ACHN (cell line): ENCODE measurements around the gene RIPK4.

Source experiments
- DNase-seq: peaks from one replicate; pipeline ENCODE4 v3.0.0-alpha.2; 2015
- in situ Hi-C: cut with HindIII; loops from 2 replicates; pipeline ENCODE4 v1.10.0; 2017; ENCODE audit warnings: low sequenced_read_pairs, low pct_ligation_motif_present, low pct_unique_long_range_greater_than_20kb

Gene RIPK4

DNA sequence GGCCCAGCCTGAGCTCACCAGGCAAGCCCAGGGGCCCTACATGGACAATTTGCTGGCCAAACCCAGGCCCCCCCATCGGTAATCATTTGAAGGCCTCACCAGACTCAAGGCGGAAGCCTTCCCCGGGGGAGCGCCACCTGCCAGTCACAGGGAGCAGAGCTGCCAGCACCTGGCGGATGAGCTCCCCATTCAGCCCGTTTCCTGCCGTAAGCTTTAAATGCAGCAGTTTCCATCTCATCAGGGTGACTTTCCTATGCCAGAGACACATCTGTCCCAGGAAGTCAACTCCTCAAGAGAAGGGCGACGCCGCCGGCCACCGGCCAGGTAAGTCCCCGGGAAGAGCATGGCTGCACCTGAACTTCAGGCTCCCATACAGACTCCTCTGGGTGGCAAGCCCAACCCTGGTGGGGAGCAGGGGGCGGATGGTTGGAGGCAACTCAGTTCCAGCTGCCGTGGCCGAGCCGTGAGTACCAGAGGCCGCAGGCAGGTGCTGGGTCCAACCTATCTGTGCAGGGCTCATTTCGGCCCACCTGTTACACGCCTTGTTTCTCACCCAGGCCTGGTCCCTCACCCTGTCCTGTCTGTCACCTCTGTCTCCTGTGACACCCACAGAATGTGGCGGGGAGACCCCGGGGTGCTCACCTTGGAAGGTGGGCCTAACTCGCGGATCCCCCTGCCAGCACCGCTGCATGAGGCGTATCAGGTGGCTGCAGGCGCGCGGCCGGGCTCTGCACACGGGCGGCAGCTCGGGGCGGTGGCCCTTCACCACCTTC lies 20.7 kb downstream of the RIPK4 start:
- in situ Hi-C loops = no loop called here
- no peak for DNase-seq

DNA sequence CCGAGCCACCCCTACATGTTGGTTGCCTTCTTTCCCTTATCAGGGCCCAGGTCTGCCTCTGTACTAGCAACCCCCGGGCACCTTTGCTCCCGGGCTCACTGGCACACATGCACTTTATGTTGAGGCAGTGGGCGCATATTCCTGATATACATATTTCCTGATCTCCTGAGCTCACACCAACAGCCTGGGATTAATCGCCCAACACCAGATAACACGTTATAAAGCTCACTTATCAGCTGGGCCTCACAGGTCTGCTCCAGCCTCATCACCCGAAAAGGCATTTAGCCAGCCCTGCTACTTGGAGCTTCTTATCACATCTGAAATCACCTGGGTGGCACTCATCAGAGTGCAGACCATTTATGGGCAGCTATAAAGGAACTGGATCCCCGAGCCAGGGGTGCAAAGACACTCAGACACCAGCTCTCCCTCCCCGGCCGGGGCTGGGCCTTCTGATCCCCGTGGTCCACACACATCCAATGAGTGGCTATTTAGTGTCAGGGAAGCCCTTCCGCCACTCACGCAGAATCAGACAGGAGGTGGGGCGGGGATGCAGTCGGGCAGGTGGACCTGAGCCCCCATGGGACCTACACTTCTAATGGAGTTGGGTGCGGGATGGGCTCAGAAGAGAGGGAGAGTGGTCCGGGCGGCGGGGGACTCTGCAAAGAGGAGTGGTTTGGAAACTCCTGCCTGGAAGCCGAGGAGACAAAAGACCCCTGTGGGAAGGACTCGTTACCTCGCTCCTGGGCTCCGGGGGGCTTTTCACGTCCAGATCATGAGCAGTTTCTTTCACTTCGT lies 21.6 kb downstream of the RIPK4 start:
- DNase-seq = no peak
- in situ Hi-C loops = no loop called here

DNA sequence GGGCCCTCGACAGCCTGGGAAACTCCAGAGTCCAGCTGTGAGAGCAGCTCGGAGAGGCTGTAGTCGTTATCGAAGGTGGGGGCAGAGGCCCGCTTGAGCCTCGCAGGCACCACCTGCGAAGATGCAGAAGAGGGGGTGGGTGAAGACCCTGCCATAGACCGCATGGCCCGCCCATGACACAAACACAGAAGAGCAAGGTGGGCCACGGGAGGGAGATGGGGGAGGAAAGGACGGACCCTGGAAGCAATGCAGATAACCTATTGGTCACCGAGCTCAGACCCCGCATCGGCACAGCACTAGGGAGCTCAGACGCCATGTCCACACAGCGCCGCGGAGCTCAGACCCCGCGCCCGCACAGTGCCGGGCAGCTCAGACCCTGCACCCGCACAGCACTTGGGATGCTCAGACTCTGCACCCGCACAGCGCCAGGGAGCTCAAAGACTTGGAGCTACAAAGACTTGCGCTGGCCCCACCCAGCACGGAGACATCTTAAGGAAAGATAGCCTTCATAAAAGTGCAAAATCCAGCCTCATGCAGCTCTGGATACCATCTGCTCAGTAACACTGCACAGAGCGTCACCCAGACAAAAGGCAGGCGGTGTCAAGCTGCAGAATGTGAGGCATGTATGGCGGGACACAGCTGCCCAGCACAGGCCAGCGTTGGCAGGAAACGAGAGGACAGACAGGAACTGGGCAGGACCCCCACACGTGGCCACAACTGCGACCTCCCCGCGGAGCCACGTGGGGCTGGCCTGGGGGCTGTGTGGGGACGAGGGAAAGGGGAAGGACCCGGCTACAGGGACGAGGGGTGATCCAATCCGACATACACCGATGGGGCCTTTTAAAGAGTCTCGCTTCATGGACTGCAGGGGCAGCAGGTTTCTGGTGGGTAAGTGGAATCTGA lies 22.6 kb downstream of the RIPK4 start:
- DNase-seq = no peak
- in situ Hi-C loops = no loop called here

DNA sequence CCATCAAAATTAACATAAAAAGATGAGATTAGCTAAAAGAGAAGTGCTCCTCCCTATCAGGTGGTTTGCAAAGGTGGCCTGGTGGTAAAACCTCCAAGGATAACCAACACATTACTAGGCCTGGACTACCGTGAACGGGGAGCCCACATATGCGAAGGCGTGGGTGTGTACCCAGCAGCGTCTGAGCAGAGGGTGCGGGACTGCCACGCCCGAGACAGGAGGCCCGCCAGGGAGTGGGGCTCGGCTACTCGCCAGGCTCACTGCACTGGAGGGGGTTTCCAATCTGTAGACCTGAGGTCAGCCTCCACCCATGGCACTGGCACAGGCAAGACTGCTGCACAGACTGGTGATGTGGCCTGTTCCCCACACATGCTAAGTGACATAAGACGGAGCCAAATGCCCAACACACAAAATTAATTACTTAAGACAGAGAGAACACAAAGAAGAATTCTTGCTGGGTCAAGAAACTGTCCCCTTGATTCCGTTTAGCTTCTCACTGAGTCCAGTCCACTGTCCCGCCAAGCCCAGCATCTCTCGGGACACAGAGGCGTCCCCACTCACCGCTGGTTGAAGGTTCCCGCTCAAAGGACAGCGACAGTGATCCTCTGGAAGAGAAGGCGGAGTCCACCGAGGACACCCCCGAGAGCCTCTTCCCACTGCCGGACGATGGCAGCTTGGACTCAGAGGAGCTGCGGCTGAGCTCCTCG lies 23.4 kb downstream of the RIPK4 start:
- DNase-seq = no peak
- in situ Hi-C loops = no loop called here

DNA sequence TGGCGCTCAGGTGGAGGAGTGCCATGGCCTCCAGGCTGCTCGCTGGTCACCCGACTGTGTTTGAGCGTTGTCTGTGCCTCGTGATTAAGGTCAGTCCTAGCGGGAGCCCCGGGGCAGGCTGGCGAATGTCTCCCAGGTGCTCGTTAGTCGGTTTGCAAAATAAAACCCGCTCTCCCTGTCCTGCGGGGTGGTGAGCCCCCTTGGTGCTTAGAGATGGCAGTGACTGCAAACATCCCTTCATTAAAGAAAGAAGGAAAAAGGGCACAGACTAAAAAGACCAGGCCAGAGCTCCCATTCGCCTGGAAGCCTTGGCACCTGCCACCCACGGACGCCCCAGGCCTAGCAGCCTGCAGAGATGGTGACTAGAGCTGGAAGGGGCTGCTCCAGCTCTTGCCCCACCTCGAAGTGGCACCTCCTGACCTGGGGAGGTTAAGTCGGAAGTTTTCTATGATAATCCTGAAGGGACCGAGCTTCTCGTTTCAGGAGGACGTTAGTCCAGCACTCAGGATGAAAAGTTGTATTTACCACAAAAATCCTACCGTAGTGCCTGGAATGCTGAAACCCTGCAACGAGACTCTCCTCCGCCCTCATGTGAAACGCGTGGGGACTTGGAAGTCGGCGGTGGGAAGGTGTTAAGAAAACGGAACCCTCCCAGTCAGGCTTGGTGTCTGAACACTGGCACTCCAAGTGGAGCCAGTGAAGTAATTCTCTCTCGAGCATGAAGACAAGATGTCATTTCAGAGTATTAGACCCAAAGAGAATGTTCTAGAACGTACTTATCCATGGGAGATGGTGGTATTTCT lies 24.6 kb downstream of the RIPK4 start:
- in situ Hi-C loops = no loop called here
- no peak for DNase-seq

DNA sequence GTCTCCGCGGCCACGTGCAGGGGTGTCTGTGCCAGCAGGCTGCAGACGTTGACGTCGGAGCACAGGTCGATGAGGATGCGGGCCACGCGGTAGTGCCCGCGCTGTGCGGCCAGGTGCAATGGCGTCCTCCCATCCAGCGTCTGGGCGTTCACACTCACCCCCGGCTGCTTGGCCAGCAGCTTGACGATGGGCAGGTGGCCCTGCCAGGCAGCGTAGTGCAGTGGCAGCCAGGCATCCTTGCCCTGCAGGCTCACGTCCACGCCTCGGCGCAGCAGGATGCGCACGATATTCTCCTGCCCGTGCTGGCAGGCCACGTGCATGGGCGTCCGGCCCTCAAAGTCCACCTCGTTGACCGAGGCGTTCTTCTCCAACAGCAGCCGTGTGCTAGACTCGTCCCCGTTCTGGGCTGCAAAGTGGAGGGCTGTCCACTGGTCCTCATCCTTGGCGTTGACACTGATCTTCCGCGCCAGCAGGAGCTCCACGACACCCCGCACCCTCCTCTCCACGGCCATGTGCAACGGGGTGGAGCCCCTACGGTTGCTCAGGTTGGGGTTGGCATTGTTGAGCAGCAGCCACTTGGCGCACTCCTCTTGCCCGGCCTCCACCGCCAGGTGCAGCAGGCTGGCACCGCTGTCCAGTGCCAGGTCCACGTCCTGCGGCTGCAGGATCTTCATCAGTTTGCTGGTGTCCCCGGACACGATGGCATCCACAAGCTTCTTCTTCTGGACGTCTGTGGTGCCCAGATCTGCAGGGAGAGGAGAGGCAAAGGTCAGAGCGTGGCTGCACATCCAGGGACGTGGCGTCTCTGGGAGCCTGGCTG lies 25.4 kb downstream of the RIPK4 start:
- in situ Hi-C loops = no loop called here
- DNase-seq = no peak

DNA sequence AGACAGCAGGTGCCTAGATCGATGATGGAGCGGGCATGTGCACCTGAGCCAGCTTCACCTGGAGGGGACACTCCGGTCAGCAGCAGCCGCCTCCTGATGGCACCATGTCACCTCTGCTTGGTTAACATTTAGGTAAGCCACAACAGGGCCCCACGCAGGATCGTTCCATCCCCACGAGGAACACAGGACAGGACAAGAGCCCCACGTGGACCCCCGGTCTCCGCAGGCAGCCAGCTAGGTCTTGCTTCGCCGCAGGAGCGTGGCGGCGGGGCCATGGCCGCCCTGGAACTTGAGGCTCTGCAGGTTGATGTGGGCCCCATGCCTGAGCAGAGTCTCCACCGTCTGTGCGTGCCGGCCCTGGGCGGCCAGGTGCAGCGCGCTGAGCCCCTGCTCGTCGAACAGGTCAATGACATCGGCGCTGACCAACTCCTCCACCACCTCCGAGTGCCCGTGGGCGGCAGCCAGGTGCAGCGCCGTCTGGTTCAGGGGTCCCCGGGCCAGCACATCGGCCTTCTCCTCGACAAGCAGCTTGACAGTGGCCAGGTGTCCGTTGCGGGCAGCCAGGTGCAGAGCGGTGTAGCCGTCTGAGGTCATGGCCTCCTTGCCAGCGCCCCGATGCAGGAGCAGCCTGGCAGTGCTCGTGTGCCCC lies 26.1 kb downstream of the RIPK4 start:
- DNase-seq = no peak
- in situ Hi-C loops = no loop called here

DNA sequence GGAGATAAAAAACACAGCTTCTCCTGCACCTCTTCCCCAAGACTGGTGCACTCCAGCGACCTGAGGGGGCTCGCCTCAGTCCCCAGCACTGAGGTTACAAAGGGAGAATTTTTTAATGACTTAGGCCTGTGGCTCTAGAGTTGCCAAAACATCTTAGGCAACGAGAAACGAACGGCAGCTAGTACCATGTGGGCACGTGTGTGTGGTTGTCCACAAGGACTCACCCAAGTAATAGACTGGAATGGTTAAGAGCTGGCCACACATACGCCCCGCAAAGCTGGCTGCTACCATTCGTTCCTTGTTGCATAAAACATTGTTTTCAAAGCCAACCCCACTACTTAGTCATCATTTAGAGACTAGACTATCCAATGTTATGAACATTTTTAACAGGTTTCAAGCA lies 26.9 kb downstream of the RIPK4 start:
- DNase-seq = no peak
- in situ Hi-C loops = no loop called here

DNA sequence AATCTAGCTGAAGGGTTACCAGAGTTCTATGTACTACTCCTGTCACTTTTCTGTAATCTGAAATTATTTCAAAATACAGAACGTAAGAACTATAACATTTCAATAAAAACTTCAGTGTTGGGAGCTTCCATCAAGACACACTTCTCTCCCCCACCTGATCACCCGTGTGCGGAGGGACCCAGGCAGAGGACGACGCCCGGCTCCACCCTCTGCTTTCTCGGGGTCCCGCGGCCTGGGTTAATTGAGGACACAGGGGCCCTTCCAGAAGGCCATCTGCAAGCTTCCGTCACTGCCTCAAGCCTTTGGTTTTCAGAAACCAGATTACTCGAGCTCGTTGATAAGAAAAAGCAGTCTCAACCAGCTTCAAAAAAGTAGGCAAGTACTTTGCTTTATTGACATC lies 27.8 kb downstream of the RIPK4 start:
- in situ Hi-C loops = no loop called here
- DNase-seq = no peak

DNA sequence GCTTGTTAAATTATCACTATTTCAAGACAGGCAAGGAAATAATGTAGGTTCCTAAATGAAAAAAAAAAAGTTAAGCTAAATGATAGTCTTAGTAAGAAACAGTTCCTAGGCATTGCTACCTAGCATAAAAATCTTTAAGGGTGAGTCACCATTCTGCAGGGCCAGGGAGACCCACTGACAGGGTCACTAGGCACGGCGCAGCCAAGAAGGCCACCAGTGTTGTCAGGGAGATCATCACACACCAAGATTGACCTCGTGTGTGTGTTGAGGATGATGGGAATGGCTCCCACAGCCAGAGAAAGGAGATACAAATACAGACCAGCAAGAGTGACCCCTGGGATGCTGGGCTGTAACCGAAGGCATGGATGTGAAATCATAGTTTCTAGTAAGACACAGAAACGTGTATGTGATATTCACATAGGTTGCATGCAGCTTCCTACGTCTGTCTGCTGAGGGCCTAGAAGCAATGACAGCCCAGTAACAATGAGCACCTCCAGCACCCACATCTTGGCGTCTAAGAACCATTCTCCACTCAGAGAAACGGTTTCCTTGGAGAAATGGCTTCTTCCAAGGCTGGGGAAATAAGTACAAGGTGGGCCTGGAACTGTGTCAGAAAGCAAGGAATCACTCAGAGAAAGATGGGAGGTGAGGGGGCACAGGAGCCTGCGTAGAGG lies 29.1 kb downstream of the RIPK4 start:
- in situ Hi-C loops = no loop called here
- no peak for DNase-seq

DNA sequence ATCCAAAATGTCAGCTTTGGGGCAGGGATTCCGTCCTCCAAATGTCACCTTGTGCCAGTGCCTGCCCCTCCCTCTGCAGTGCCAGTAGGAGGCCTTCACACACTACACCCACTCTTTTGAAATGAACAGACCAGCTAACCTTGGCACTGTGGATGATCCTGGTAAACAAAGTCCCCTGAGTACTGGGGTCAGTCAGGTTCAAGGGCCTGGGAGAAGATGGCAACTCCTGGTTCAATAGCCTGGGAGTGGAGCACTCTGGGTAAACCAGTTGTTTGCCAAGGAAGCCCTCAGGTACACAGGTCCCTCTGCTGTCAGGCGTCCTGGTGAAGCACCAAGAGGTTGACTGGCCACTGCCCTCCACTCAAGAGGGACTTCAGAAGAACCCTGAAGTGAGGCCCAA lies 30.4 kb downstream of the RIPK4 start:
- in situ Hi-C loops = no loop called here

DNA sequence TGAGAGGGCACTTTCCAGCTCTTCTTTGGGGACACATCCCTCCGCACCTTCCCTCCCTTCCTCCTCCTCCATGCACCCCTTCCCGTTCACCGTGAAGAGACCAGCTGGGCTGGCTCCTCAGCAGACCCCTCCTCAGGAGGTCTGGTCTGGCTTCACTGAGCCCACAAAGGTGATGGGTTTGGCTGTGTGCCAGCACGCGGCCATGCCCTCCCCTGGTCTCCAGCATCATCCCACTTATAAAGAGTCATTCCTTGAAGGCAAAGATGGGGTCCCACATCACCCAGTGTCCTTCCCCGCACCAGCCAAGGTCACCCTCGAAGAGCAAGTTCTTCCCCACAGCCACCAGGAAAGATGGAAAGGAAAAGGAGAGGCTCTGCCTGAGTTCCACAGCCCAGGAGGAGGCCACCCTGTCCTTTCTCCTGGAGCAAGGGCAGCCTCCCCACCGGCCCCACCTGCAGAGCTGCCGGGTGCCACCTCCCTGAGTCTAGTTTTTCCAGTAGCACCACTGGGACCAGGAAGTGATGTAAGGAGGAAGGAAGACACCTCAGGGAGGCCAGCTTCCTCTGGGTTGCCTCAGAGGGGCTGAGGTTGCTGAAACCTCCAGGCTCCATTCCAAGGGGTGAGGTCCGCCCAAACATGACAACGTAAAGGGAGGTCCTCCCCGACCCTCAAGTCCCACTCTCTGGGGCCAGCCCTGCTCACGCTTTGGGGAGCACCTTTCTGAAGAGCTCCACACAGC lies 32.7 kb downstream of the RIPK4 start:
- DNase-seq = no peak
- in situ Hi-C loops = no loop called here

More for the DNA sequence above, 30.4 kb downstream of the RIPK4 start:
- DNase-seq = no peak

DNA sequence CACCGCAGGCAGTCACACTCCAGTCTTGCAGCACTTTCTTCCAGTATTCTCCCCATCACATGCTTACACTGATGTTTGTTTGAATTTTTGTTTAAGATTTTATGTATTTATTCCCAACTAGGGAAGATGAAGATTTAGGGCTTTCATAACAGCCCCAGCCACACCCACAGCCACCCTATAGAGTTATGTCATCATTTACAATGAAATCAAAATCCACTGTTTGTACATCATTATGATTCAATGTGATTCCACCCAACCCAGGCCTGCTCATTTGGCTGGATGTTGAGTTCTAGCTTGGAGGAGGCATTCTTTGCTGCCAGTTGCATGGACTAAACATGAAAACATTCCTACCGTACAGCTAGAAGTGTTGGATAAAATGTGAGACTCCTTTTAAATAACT lies 35.8 kb downstream of the RIPK4 start:
- DNase-seq = no peak
- in situ Hi-C loops = no loop called here

DNA sequence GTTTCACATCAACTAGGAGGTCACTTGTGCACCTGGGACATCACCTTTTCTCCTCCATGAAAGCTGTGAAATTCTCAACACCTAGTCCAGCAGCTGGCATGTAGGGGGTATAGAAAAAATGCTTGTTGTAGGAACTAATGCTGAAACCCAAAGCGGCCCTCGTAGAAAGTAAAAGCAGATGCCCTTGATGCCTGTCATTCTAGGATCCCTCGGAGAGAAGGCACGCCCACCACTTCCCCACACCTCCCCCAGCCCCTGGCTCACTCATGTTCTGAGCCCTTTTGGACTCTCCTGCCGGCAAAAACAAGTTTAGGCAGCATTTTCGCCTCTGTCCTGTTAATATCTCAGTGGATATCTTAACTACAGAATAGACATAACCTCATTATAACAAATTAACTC lies 36.5 kb downstream of the RIPK4 start:
- DNase-seq = no peak
- in situ Hi-C loops = no loop called here

DNA sequence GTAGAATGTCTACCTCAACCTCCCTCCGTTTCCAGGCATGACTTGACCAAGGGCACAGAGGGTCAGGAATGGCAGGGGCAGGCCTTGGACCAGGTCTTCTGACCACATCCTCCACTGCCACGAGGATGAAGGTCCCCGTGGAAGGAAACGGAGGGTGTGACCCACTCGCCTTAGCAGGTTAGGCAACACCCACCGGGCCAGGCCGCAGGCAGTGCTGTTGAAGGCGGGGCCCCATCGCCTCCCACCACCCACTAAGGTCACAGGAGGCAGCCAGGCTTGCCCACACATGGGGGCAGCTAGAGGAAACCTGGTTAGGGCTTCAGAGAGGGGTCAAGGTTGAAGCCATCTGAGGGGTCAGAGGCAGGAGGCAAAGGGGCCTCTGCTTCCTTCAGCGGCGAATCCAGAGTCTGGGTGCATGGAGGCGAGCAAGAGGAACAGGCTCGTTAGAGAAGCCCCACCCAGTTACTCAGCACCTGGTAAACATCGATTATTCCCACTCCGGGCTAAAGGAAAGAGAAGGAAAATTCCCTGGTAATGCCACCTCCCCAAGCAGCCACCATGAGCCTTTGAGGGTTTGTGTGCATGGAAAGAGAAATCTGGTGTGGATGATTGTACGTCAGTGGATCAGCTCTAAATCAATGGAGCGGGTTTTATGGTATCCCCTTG lies 37.0 kb downstream of the RIPK4 start:
- no peak for DNase-seq
- in situ Hi-C loops = no loop called here
